Measurements from ENCODE around the gene CA4. TPM values are rescaled to one million over a fixed set of nuclear protein-coding genes. Genes with fewer than 3 reads are reported as not detected.
"Not testable (repeated sequence)": the region's sequence is repeated elsewhere in the genome, so short reads cannot be mapped to it uniquely, and the experiment has no call there.

CA4 gene
- polyA plus RNA-seq, 1 experiment = not detected

GRCh38 chr17:60171753-60172079 is 21.9 kb downstream of the CA4 start:
- POLR2A ChIA-PET = no interaction called here
- Histone ChIP-seq H3K27me3 (ENCODE audit: control insufficient read depth, insufficient read depth, low read length) (no peaks in the 10 kb centered on the region), H3K9me3 (ENCODE audit: control insufficient read depth, insufficient read depth, low read length) (no peaks in the 10 kb centered on the region), H3K27ac (ENCODE audit: low read depth, low read length) (no peak overlapping the region), H3K4me3 (ENCODE audit: low read depth, low read length) (no peak overlapping the region)
- CTCF ChIA-PET = interaction anchor here (0.7 to 1.7 kb wide), 2 partner anchors 31 to 59 kb away, joined by 3 to 12 read pairs; no protein-coding TSS in a partner anchor
- no peak for DNase-seq (ENCODE audit: low read depth, low spot score)
- no peak for TF ChIP-seq CTCF (IDR thresholded peaks at IDR 0.05; ENCODE audit: low read depth, low read length)

- Histone ChIP-seq H3K9me3 (ENCODE audit: control insufficient read depth, insufficient read depth, low read length) (no peaks in the 10 kb centered on the region), H3K4me3 (ENCODE audit: low read depth, low read length) (no peak overlapping the region), H3K27me3 (ENCODE audit: control insufficient read depth, insufficient read depth, low read length) (no peaks in the 10 kb centered on the region), H3K27ac (ENCODE audit: low read depth, low read length) (no peak overlapping the region)
- POLR2A ChIA-PET = no interaction called here
- CTCF ChIA-PET = interaction anchor here (0.6 to 2.6 kb wide), 2 partner anchors 31 to 261 kb away, joined by 4 to 9 read pairs; no protein-coding TSS in a partner anchor
- no peak for TF ChIP-seq CTCF (IDR thresholded peaks at IDR 0.05; ENCODE audit: low read depth, low read length)
- DNase-seq (ENCODE audit: low read depth, low spot score) = no peak
Observed at GRCh38 chr17:60173304-60173819, 23.6 kb downstream of the CA4 start.

DNA sequence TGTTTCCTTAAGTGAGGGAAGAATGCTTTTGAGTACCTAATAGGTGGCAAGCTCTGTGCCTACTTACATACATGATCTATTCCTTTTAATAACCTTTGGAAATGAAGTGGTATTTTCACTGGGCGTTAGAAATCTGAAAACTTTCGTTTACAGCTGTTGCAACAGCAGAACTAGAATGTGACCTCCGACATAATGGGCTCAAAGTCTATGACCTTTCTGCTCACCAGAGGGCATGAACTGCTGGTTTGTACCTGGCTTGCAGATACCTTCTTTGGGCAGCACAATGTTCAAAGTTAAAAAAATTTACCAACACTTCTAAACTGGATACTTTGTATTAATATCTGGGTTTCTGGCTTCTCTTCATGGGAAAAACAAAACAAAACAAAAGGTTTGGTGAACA is 24.3 kb downstream of the CA4 start:
- H3K4me3 ChIP-seq (ENCODE audit: low read depth, low read length) = no peak overlapping the region
- ChIA-PET POLR2A (no interaction called here), CTCF (interaction anchor here (0.6 to 2.6 kb wide), 2 partner anchors 32 to 261 kb away, joined by 4 to 9 read pairs; no protein-coding TSS in a partner anchor)
- no peaks in the 10 kb centered on the region for H3K9me3 ChIP-seq (ENCODE audit: control insufficient read depth, insufficient read depth, low read length)
- no peak for DNase-seq (ENCODE audit: low read depth, low spot score)
- TF ChIP-seq CTCF (IDR thresholded peaks at IDR 0.05; ENCODE audit: low read depth, low read length) = no peak
- no peaks in the 10 kb centered on the region for H3K27me3 ChIP-seq (ENCODE audit: control insufficient read depth, insufficient read depth, low read length)
- H3K27ac ChIP-seq (ENCODE audit: low read depth, low read length) = no peak overlapping the region

DNA sequence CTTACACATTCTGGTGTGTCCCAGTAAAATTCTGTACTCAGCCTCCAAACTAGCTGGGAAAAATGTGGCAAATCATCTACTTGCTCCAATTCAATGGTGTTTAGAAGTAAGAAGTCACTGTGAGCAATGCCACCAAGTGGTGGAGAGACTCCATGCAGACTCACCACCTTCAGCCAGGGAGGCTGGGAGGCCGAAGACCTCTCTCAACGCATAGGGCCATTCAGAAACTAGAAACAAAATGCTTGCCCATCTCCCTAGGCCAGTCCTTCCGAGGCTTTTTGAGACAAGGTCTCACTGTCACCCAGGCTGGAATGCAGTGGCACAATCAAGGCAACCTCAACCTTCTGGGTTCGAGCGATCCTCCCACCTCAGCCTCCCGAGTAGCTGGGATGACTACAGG is 25.0 kb downstream of the CA4 start:
- TF ChIP-seq CTCF (IDR thresholded peaks at IDR 0.05; ENCODE audit: low read depth, low read length) = peak; percentile 22; the same call in 1 of the 2 replicates
- H3K9me3 ChIP-seq (ENCODE audit: control insufficient read depth, insufficient read depth, low read length); H3K27me3 ChIP-seq (ENCODE audit: control insufficient read depth, insufficient read depth, low read length); H3K27ac ChIP-seq (ENCODE audit: low read depth, low read length); H3K4me3 ChIP-seq (ENCODE audit: low read depth, low read length); DNase-seq (ENCODE audit: low read depth, low spot score): not testable (repeated sequence)
- ChIA-PET CTCF (interaction anchor here (2.6 kb wide), 1 partner anchor 32 kb away, joined by 9 read pairs; no protein-coding TSS in a partner anchor), POLR2A (interaction anchor here (0.6 kb wide), 2 partner anchors 411 to 513 kb away, joined by 3 read pairs; no protein-coding TSS in a partner anchor)

- H3K27me3 ChIP-seq (ENCODE audit: control insufficient read depth, insufficient read depth, low read length); CTCF ChIA-PET; H3K4me3 ChIP-seq (ENCODE audit: low read depth, low read length); DNase-seq (ENCODE audit: low read depth, low spot score); H3K9me3 ChIP-seq (ENCODE audit: control insufficient read depth, insufficient read depth, low read length); POLR2A ChIA-PET; H3K27ac ChIP-seq (ENCODE audit: low read depth, low read length): not testable (repeated sequence)
Observed at GRCh38 chr17:60176763-60177162, 27.0 kb downstream of the CA4 start.

GRCh38 chr17:60178180-60178579 is 28.4 kb downstream of the CA4 start:
- H3K4me3 ChIP-seq (ENCODE audit: low read depth, low read length); H3K9me3 ChIP-seq (ENCODE audit: control insufficient read depth, insufficient read depth, low read length); CTCF ChIA-PET; H3K27me3 ChIP-seq (ENCODE audit: control insufficient read depth, insufficient read depth, low read length); DNase-seq (ENCODE audit: low read depth, low spot score); H3K27ac ChIP-seq (ENCODE audit: low read depth, low read length); POLR2A ChIA-PET: not testable (repeated sequence)

GRCh38 chr17:60180380-60180779 is 30.6 kb downstream of the CA4 start:
- CTCF ChIA-PET; H3K27ac ChIP-seq (ENCODE audit: low read depth, low read length); H3K9me3 ChIP-seq (ENCODE audit: control insufficient read depth, insufficient read depth, low read length); H3K4me3 ChIP-seq (ENCODE audit: low read depth, low read length); H3K27me3 ChIP-seq (ENCODE audit: control insufficient read depth, insufficient read depth, low read length); DNase-seq (ENCODE audit: low read depth, low spot score); POLR2A ChIA-PET: not testable (repeated sequence)

- CTCF ChIA-PET = interaction anchor here (1.8 kb wide), 1 partner anchor 45 kb away, joined by 4 read pairs; no protein-coding TSS in a partner anchor
- H3K27me3 ChIP-seq (ENCODE audit: control insufficient read depth, insufficient read depth, low read length); POLR2A ChIA-PET; H3K4me3 ChIP-seq (ENCODE audit: low read depth, low read length); H3K9me3 ChIP-seq (ENCODE audit: control insufficient read depth, insufficient read depth, low read length); H3K27ac ChIP-seq (ENCODE audit: low read depth, low read length); DNase-seq (ENCODE audit: low read depth, low spot score): not testable (repeated sequence)
Observed at GRCh38 chr17:60186372-60186771, 36.6 kb downstream of the CA4 start.
